Common myeloid progenitor, CD34-positive (primary cell): ENCODE results near the gene IGF1R.

ENCODE experiments used
- CTCF ChIA-PET: fragments of 350-600 bp; sonication (Branson Sonifier 250); formaldehyde crosslinking; loops from one replicate; lab custom pipeline; 2021; ENCODE audit warnings: antibody characterized with exemption; lab: Charles Lee
- POLR2A ChIA-PET: fragments of 350-600 bp; sonication (Branson Sonifier 250); formaldehyde crosslinking; loops from one replicate; lab custom pipeline; 2021; ENCODE audit warnings: antibody characterized with exemption; lab: Charles Lee
- DNase-seq, 3 donors: peaks; one replicate each; pipeline versions ENCODE4 v3.0.0 to v3.0.0-alpha.2; 2013
- H3K27ac ChIP-seq, 2 experiments: 1 replicate in 1 of 2; 2 replicates in 1 of 2; pipeline ENCODE4 v1.7.0; 2013; ENCODE audit warnings: inconsistent platforms in 2 of 2, low read length in 2 of 2, mild to moderate bottlenecking in 2 of 2, low read depth in 1 of 2, moderate library complexity in 1 of 2; ENCODE audit not compliant: severe bottlenecking in 2 of 2, insufficient read depth in 1 of 2, poor library complexity in 1 of 2
- H3K27me3 ChIP-seq, 5 experiments: replicated peaks in 2 of 5; 1 replicate in 3 of 5; 2 replicates in 2 of 5; pipeline versions ENCODE4 v1.6.1 to v1.7.0; 2013; ENCODE audit warnings: low read length in 4 of 5, mild to moderate bottlenecking in 2 of 5, moderate library complexity in 2 of 5, inconsistent platforms in 1 of 5; ENCODE audit not compliant: insufficient read depth in 5 of 5, control insufficient read depth in 4 of 5
- H3K36me3 ChIP-seq, 4 experiments: 1 replicate in 2 of 4; 2 replicates in 2 of 4; pipeline versions ENCODE4 v1.6.1 to v1.7.0; 2013; ENCODE audit warnings: low read length in 3 of 4, control low read depth in 1 of 4, mild to moderate bottlenecking in 1 of 4; ENCODE audit not compliant: control insufficient read depth in 4 of 4, insufficient read depth in 4 of 4
- H3K4me1 ChIP-seq, 4 experiments: 1 replicate in 3 of 4; 2 replicates in 1 of 4; pipeline versions ENCODE4 v1.6.1 to v1.7.1; 2013; ENCODE audit warnings: low read length in 3 of 4, mild to moderate bottlenecking in 3 of 4, control low read depth in 1 of 4, inconsistent platforms in 1 of 4, moderate library complexity in 1 of 4; ENCODE audit not compliant: control insufficient read depth in 4 of 4, insufficient read depth in 4 of 4; ENCODE audit errors: control extremely low read depth in 1 of 4
- H3K4me3 ChIP-seq, 7 experiments: 1 replicate in 4 of 7; 2 replicates in 3 of 7; pipeline versions ENCODE4 v1.5.1 to v1.7.0; 2013; ENCODE audit warnings: mild to moderate bottlenecking in 7 of 7, low read length in 6 of 7, moderate library complexity in 6 of 7, inconsistent platforms in 2 of 7, low read depth in 2 of 7, control low read depth in 1 of 7; ENCODE audit not compliant: insufficient read depth in 4 of 7, control insufficient read depth in 1 of 7; ENCODE audit errors: extremely low read depth in 1 of 7
- H3K9me3 ChIP-seq, 5 experiments: 1 replicate in 4 of 5; 2 replicates in 1 of 5; pipeline versions ENCODE4 v1.6.1 to v1.7.1; 2013; ENCODE audit warnings: low read length in 4 of 5, mild to moderate bottlenecking in 2 of 5, inconsistent platforms in 1 of 5, low read depth in 1 of 5, moderate library complexity in 1 of 5; ENCODE audit not compliant: control insufficient read depth in 4 of 5, insufficient read depth in 2 of 5; ENCODE audit errors: control extremely low read depth in 1 of 5
- WGBS: methylation state at CpG from one replicate; pipeline ENCODE4 v1.1.5; 2013; ENCODE audit not compliant: insufficient coverage; 5-methylcytosine and 5-hydroxymethylcytosine counted together

IGF1R gene

GRCh38 chr15:98794748-98795147 lies 146.4 kb downstream of the IGF1R start:
- H3K4me3 ChIP-seq, result no peak overlapping the region
- ChIA-PET CTCF (interaction anchor here (0.6 kb wide), 1 partner anchor 14 kb away, joined by 3 read pairs; no protein-coding TSS in a partner anchor), POLR2A (no interaction called here)
- H3K27me3 ChIP-seq, result no peaks in the 10 kb centered on the region
- no peaks in the 10 kb centered on the region for H3K9me3 ChIP-seq
- 100% methylated on average over 1 of the region's 3 CpGs for WGBS
- peaks cover 0 to 21% (median 10%) of the 10 kb centered on the region in 4 experiments for H3K4me1 ChIP-seq
- no peak overlapping the region for H3K27ac ChIP-seq
- H3K36me3 ChIP-seq, result no peaks in the 10 kb centered on the region
- no peak for DNase-seq

DNA sequence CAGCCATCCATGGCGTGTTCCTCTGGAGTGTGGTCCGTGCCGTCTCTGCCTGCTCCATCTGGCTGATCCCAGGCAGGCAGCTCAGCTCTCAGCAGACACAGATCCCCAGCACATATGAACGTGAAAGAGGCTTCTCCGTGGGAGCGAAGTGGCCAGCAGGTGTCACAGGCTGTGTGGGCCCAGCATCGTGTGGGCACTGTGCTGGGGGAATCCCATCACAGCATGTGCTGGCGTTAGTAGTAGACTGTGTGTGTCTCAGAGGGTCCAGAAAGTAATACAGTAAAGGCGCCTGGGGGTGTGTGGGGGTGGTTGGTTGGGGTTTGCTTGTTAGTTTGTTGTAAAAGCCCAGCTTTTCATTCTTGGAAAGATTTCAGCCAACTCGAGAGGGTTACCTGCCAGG lies 147.6 kb downstream of the IGF1R start:
- no peak overlapping the region for H3K27ac ChIP-seq
- ChIA-PET CTCF (interaction anchor here (1.8 kb wide), 1 partner anchor 16 kb away, joined by 5 read pairs; no protein-coding TSS in a partner anchor), POLR2A (no interaction called here)
- peaks cover 4 to 31% (median 22%) of the 10 kb centered on the region in 4 experiments for H3K4me1 ChIP-seq
- H3K36me3 ChIP-seq, result no peaks in the 10 kb centered on the region
- H3K4me3 ChIP-seq, result no peak overlapping the region
- DNase-seq, result no peak
- H3K27me3 ChIP-seq, result no peaks in the 10 kb centered on the region
- H3K9me3 ChIP-seq, result no peaks in the 10 kb centered on the region
- WGBS, result 94% methylated on average over 9 of the region's 10 CpGs

GRCh38 chr15:98796685-98797357 lies 148.5 kb downstream of the IGF1R start:
- ChIA-PET CTCF (interaction anchor here (0.8 to 1.9 kb wide), 5 partner anchors 14 to 125 kb away, joined by 3 to 6 read pairs (median 4); no protein-coding TSS in a partner anchor), POLR2A (no interaction called here)
- H3K27me3 ChIP-seq, result no peaks in the 10 kb centered on the region
- no peak for DNase-seq
- H3K4me1 ChIP-seq, result peaks cover 10 to 39% (median 29%) of the 10 kb centered on the region in 4 experiments
- WGBS, result over 99% methylated on average over 10 of the region's 12 CpGs
- H3K4me3 ChIP-seq, result no peak overlapping the region
- no peaks in the 10 kb centered on the region for H3K9me3 ChIP-seq
- H3K27ac ChIP-seq, result no peak overlapping the region
- no peaks in the 10 kb centered on the region for H3K36me3 ChIP-seq

GRCh38 chr15:98798375-98798893 lies 150.1 kb downstream of the IGF1R start:
- no peak for DNase-seq
- no peak overlapping the region for H3K4me3 ChIP-seq
- H3K36me3 ChIP-seq, result no peaks in the 10 kb centered on the region
- CTCF ChIA-PET, result interaction anchor here (0.9 to 2.0 kb wide), 8 partner anchors 8 to 127 kb away, joined by 3 to 11 read pairs (median 4); no protein-coding TSS in a partner anchor
- POLR2A ChIA-PET, result no interaction called here
- H3K27ac ChIP-seq, result no peak overlapping the region
- 96% methylated on average over 6 of the region's 6 CpGs for WGBS
- no peaks in the 10 kb centered on the region for H3K27me3 ChIP-seq
- H3K4me1 ChIP-seq, result peaks cover 10 to 41% (median 29%) of the 10 kb centered on the region in 4 experiments
- no peaks in the 10 kb centered on the region for H3K9me3 ChIP-seq

- 54% methylated on average over 3 of the region's 11 CpGs for WGBS
- peaks cover 10 to 41% (median 29%) of the 10 kb centered on the region in 4 experiments for H3K4me1 ChIP-seq
- peak overlapping the region in 2 of 7 experiments; percentile 14 to 55 for H3K4me3 ChIP-seq
- H3K36me3 ChIP-seq, result no peaks in the 10 kb centered on the region
- H3K27me3 ChIP-seq, result no peaks in the 10 kb centered on the region
- H3K27ac ChIP-seq, result no peak overlapping the region
- DNase-seq, result peak in 2 of 3 donors; percentile 35 to 55
- ChIA-PET CTCF (interaction anchor here (0.9 to 2.0 kb wide), 6 partner anchors 10 to 105 kb away, joined by 3 to 11 read pairs (median 4); no protein-coding TSS in a partner anchor), POLR2A (no interaction called here)
- no peaks in the 10 kb centered on the region for H3K9me3 ChIP-seq
Observed at GRCh38 chr15:98799461-98800390, 151.4 kb downstream of the IGF1R start.

DNA sequence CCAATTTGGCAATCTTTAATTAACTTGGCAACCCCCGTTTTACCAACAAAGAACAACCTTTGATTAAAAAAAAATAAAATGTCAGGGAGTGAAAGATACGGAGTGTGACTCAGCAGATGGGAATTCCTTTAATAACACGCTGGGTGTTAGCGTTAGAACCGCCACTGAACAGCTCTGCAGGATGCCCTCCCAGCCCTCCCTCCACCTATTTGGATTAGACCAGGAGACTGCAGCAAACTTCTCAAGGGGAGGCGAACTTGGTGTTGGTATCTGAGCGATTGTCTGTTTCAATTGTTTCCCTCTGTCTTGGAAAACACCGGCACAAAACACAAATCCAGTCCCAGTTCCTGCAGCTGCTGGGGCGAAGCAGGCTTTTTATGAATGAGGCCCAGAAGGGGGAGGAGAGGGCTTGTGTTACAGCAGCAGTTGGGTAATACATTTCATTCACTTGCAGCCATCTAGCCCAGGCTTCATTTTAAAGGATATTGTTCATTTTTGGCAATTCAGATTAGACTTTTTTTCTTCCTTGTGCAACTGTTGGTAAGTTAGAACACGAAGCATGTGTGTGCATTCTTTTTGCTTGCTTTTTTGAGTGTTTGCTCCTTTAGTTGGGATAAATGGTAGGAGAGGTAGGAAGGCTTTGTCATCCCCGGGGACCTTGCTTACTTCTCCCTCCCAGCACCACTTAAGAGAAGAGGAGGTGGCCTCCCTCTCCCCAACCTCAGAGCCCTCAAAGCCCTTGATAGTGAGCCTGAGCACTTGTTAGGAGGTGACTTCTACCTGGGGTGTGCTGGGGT lies 152.3 kb downstream of the IGF1R start:
- CTCF ChIA-PET, result interaction anchor here (0.9 to 1.6 kb wide), 3 partner anchors 11 to 81 kb away, joined by 3 to 5 read pairs (median 4); no protein-coding TSS in a partner anchor
- peak; percentile 33 to 76 (median 67) for DNase-seq
- Histone ChIP-seq H3K4me1 (peaks cover 10 to 41% (median 29%) of the 10 kb centered on the region in 4 experiments), H3K27me3 (no peaks in the 10 kb centered on the region), H3K36me3 (no peaks in the 10 kb centered on the region), H3K9me3 (no peaks in the 10 kb centered on the region), H3K27ac (peak overlapping the region in 1 of 2 experiments; percentile 25), H3K4me3 (peak overlapping the region in 4 of 7 experiments; percentile 1 to 55 (median 26))
- 0% methylated on average over 6 of the region's 11 CpGs for WGBS
- POLR2A ChIA-PET, result interaction anchor here (1.1 kb wide), 1 partner anchor 38 kb away, joined by 3 read pairs; no protein-coding TSS in a partner anchor
